Retina (tissue), 1 donor: ENCODE measurements around the gene MAML3.

Experiments used
- DNase-seq: peaks from one replicate; pipeline ENCODE4 v3.0.0-alpha.2; 2016

Gene MAML3

GRCh38 chr4:139799615-139800014 is 354.4 kb downstream of the MAML3 start:
- no peak for DNase-seq

DNA sequence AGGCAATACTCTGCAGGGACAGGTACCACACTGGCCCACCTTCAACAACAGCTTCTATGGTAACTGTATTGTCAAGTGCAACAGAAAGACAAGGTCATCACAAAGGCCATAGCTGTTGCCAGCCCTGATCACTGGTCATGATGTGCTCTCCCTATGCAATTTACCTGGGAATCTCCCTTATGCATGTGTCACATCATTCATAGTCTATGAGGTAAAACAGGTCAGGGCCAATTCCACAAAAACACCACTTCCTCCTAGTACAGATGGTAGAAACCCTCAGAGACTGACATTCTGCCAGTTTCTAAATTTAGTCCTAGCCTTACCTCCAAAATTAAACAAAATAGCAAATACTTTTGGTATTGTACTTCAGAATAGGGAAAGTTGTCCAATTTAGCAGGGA is 355.5 kb downstream of the MAML3 start:
- no peak for DNase-seq

DNA sequence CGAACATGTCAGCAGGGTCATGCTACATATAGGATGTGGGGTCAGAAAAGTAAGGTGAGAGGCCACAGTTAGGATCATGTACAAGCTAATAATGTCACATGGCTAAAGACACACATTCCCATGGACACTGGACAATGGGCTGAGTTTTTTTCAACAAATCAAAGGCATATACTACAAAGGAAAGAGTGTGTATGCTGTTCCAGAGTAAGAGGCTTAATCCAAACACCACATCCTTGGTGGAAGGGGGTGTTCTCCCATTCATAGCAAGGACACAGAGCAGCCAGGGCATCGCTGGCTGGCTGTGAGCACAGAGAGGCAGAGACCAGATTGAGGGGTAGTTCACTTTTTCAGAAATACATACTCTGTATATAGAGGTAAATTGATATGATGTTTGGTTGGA is 356.7 kb downstream of the MAML3 start:
- DNase-seq, result no peak

DNA sequence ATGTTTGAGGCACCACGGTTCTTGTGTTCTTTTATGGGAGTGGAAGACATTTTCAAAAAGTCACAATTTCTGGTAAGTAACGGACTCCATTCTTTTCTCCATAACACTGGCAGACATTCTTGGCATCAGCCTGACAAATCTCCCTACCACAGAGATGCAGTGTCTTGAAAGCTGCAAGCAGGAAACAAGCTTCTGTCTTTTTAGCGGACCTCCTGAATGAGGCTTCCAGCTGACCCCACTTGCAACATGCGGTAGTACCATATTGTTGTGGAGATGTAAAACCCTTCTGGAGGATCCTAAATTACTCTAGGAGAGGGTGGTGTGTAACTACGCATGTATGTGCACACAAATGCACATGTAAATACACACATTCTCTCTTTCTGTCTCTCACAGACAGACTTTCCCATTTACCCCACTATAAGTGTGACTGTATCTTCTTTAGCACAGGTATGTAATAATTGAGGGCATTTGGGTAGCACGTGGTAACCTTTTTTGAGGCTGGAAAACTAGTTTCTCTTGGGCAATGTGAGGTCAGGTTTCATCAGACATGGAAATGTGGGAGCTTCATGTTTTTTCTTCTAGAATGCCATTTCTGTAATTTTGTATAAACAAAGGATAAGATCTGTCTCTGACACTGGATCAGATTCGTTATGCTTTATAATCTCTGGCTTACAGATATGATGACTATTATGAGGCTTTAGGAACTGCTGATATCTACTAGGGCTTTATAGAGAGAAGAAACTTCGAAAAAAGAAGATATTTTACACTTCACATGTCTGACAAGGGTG is 358.3 kb downstream of the MAML3 start:
- DNase-seq, result no peak

- no peak for DNase-seq
Observed at GRCh38 chr4:139794158-139794954, 359.6 kb downstream of the MAML3 start.

DNA sequence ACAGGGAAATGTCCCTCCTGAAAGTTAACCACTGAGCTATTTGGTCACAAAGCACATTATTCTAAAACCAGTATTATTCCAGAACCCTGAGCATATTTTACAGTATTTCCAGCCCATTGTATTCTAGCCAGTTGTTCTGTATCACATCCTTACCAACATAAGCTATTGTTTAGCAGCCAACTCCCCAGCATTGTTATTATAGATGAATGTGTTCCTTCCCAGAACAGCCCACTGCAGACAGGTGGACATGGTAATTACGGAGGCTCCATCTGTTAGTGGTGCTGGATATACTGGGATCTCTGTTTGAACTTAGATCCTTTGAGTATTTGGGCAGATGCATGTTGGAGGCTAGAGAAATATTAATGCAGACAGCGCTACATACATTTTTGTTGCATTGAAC is 362.3 kb downstream of the MAML3 start:
- no peak for DNase-seq

- DNase-seq, result no peak
Observed at GRCh38 chr4:139790291-139790690, 363.7 kb downstream of the MAML3 start.

DNA sequence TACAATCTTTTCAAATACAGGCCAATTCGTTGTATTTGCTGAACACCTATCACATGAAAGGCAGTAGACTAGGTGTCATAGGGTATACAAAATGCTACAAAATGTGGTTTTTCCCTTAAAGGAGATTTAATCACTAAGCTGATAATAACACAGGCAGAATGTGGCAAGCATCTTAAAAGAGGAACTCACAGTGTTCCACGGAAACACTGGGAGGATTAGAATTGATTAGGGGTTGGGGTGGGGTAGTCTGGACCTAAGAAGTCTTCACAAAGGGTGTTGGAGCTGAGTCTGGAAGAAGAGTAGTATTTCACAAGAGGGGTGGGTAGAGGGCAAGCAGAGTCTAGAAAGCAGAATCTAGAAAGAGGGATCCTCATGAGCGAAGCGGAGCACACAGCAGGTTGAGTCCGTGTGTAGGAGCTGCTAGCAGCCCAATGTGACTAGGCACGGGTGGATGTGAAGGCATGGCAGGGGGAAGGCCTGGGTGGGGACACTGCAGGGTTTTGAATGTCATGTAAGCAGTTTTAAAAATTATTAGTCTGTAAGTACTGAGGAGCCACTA is 364.8 kb downstream of the MAML3 start:
- DNase-seq, result no peak

GRCh38 chr4:139786494-139787354 is 367.3 kb downstream of the MAML3 start:
- peak; percentile 54 for DNase-seq

DNA sequence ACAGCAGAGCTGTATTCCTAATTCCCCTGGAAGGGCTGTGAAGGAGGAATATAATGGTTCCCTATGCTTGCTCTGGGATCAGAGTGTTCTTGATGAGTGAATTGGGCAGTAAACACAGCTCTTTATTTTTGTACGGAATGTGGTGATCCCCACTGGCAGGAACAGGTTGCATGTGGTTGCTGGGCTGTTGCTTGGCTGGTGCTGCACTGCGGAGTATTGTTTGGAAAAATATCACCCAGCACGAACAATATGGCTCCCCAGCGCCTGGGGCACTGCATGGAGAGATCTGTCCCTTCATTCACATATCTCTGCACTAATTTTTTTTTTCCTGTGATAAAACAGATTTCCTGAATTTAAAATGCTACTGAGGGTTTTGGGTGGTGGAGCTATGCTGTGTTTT is 368.6 kb downstream of the MAML3 start:
- no peak for DNase-seq

GRCh38 chr4:139783741-139784484 is 370.1 kb downstream of the MAML3 start:
- peak; percentile 63 for DNase-seq

DNA sequence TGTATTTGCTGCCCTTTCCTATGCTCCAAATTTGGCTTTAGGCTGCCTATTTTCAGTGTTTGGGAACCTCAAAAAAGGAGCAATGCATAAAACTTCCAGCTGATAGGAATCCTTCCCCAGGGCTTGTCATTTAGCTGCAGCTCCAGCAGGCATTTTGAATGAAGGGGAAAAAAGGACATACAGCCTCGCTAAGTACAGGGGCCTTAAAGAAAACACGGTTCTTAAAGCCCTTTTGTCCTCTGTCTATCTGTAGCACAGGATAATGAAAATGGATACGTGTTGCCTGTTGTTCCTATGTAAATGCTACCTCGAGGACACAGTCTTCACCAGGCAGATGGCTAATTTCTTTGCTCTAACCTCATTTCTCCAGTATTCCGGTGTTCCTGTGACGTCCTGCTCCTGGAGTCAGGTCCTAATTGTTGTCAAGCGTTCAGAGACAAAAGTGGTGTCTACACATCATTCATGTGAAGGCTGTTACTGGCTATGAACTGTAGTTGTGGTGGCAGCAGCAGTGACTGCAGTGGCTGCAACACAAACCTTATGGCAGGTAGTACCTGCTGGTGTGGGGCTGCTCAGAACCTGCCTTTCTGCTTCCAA is 371.0 kb downstream of the MAML3 start:
- DNase-seq, result peak; percentile 47

DNA sequence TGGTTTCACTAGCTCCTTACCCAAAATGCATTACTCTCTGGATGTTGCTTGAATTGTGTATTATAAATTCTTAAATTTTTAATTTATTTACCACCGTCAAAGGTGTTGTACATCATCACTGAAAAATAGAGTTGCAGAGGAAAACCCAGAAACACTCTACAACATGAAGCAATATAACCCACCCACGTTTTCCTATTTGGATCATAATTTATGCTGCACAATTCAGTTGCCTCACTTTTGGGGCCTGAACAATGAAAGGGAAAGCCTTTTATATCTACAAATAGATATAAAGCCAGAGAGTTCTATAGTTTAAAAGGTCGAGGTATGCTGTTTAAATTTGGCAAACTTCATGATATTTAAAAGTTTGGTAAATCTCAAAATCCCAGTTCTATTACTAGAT is 372.9 kb downstream of the MAML3 start:
- no peak for DNase-seq

GRCh38 chr4:139779691-139780090 is 374.3 kb downstream of the MAML3 start:
- peak; percentile 74 for DNase-seq

DNA sequence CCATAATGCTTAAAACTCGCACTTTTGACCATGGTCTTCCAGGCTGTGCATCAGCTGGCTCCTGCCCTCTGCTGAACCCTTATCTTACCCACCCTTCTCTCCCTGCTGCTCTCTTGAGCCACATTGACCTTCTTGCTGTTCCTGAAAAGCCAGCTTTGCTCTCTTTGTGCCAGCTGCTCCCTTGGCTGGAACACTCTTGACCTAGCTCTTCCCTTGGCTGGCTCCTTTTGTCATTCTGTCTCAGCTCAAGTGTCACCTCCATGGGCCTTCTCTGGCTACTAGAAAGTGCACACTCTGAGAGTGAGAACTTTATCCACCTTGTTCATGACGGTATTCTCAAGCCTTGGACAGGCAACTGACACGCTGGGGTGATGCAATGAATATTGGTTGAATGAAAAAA is 376.2 kb downstream of the MAML3 start:
- DNase-seq, result no peak

DNA sequence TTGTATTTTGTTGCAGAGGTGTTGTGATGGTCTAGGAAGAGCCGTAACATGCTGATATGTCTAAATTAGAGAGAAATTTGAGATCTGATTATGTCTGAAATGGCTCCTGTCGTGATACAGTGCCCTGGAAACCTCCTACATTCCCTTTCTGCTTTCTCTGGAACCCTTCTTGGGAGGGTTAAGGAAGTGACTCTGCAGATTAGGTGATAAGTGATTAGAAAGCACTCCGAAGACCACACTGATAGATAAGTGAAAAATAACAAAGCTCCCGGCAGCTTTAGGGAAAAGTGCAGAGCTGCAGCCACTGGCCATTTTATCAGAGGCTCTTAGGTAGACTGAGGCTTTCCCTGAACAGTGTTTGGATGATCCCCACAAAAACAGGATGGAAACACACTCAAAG is 377.7 kb downstream of the MAML3 start:
- no peak for DNase-seq

DNA sequence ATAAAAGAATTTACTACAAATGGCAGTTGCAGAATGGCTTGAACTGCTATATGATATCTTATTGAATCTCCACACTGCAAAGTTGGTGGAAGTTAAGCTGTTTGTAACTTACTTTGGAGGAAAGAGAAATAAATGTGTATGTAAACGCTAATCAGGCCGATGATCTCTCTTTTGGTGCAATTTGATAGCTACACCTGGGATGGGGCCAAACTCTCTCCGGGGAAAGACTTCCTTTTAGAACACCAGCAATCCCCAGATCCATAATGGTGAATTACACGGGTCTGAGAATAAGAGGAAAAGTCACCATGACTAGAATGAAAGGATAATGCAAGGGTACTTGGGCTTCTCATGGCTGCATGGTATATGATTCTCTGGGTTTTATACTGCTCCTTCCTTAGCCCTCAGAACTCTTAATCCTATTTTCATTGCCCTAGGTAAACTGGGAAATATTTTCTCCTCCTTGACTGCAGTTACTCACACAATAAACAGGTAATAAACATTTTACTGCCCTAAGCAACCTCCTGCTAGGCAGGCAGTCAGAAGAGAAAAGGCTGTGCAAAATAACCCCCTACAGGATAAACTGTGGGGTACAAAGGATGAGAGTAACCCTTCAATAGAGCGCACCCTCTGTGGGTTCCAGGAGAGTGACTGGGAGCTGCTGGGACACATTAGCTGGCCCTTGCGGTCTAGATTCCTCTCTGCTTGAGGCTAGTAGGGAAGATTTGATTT is 379.1 kb downstream of the MAML3 start:
- no peak for DNase-seq

GRCh38 chr4:139773560-139774318 is 380.2 kb downstream of the MAML3 start:
- no peak for DNase-seq

GRCh38 chr4:139770361-139770760 is 383.6 kb downstream of the MAML3 start:
- no peak for DNase-seq

GRCh38 chr4:139769364-139769763 is 384.6 kb downstream of the MAML3 start:
- no peak for DNase-seq
